Thyroid gland (tissue), 4 donors: ENCODE data around the gene CEP72.

Source experiments
- POLR2A ChIP-seq, 2 donors: fragments of 450-650 bp; IDR thresholded peaks; one replicate each; pipeline ENCODE4 v1.6.1; 2017; ENCODE audit warnings: antibody characterized with exemption in 2 of 2, mild to moderate bottlenecking in 2 of 2, moderate library complexity in 1 of 2
- TF ChIP-seq, protein P1 (sequence below), 6 experiments: fragments of 200-600 bp in 3 of 6; fragments of 450-650 bp in 3 of 6; sonication (generic) in 3 of 6; IDR thresholded peaks; one replicate each; pipeline ENCODE4 v1.5.1; 2016 to 2019; ENCODE audit warnings: antibody characterized with exemption in 6 of 6, mild to moderate bottlenecking in 2 of 6, inconsistent platforms in 1 of 6, moderate library complexity in 1 of 6

DNA sequence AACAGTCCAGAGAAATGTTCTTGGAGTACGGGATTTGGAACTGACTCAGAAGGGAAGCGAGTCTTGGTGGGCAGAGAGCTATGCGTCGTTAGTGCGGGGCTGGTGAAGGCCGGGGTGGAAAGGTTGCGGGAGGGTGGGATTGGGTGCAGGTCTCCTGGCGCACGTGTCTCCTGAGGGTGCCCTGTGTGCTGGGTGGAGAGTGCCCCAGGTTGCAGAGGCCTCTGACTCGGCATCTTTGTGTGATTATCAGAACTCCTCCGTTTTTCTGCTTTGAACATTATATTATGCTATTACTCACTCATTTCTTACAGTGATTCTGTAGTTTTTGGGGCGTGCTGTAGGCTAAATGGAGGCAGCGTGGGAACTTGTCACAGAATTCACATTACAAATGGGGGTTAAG lies 11.4 kb downstream of the CEP72 start:
- TF ChIP-seq, protein P1, sequence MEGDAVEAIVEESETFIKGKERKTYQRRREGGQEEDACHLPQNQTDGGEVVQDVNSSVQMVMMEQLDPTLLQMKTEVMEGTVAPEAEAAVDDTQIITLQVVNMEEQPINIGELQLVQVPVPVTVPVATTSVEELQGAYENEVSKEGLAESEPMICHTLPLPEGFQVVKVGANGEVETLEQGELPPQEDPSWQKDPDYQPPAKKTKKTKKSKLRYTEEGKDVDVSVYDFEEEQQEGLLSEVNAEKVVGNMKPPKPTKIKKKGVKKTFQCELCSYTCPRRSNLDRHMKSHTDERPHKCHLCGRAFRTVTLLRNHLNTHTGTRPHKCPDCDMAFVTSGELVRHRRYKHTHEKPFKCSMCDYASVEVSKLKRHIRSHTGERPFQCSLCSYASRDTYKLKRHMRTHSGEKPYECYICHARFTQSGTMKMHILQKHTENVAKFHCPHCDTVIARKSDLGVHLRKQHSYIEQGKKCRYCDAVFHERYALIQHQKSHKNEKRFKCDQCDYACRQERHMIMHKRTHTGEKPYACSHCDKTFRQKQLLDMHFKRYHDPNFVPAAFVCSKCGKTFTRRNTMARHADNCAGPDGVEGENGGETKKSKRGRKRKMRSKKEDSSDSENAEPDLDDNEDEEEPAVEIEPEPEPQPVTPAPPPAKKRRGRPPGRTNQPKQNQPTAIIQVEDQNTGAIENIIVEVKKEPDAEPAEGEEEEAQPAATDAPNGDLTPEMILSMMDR (IDR thresholded peaks at IDR 0.05): no peak
- TF ChIP-seq POLR2A (IDR thresholded peaks at IDR 0.05): no peak
